K562 treated with DMSO at 1 percent for 24 hours (cell line): ENCODE measurements around the gene ARL6IP5. TPM values are rescaled to one million over a fixed set of nuclear protein-coding genes. Genes with fewer than 3 reads are reported as not detected.

Experiments used
- total RNA-seq: library from RNA; unstranded; fragments of 300-600 nt; gene quantifications from 2 replicates; pipeline ENCODE4 v1.2.3, GENCODE V29; 2022; ENCODE audit warnings: low read depth; ENCODE audit not compliant: insufficient read depth

ARL6IP5 gene
- 29.6 and 34.1 TPM in 2 replicates for total RNA-seq

DNA sequence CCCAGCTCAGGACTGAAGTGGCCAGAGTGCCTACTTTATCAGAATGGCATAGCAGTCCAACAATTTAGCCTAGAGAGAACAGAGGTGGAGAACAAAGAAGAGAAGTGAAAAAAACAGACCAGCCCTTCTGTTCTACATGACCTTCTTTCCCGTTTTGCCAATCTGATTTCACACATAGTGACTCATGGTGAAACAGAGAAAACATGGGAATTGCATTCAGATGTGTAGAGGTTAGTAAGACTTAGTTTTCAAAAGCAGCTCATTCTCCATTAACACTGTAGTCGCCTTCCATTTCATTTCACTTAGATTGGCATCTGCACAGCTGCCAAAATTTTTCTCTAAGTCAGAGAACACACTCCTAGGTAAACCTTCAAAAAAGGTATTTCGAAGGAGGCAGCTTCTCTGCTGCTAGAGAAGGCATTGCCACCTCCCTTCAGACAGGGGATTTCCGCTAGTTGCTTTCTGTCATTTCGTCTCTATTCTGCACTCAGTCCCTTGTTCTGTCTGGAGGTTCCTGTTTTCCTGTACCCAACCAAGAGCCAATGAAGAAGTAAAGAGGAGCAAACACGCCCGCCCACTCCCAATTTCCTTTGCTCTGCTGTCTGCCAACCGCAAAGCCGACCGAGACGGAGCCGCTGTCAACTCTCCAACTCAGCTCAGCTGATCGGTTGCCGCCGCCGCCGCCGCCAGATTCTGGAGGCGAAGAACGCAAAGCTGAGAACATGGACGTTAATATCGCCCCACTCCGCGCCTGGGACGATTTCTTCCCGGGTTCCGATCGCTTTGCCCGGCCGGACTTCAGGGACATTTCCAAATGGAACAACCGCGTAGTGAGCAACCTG is at the start of gene ARL6IP5:
Gene ARL6IP5 (plus strand): TSS at position 612 of the 842 bp plus-strand sequence. CDS start 111 bp downstream, at position 723.

DNA sequence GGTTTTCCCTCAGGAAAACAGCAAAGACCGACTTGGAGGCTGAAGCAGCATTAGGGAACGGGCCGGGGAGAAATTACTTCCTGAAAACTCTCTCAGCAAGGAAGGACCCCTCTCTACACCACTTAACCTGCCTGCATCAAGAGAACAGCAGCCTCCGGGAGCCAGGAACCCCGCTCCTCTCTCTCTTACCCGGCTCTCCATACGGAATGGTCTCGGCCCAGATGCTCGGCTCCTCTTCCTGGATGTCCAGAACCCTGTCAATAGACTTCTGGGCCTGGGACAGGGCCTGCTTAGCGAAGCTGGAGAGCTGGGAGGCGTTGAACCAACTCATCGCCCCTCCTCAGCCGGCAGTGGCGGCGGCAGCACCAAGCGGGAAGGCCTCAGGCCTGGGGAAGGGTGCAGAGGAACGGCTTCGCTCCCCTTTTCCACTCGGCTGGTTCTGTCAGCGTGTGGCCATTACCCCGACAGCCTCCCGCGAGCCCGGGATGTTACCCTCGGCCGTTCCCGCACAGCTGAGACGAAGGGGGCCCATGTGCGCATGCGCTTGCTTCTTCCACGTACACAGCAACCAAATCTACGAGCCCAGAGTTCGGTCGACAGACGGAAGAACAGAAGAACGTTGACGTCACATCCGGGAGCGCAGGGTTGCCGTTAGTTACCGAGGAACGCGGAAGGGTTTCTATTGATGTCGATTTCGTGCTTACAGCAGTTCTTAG is 32.8 kb upstream of the ARL6IP5 start, which contains the start of gene TMF1:
Gene TMF1 (minus strand): TSS at position 578 of the 716 bp plus-strand sequence. CDS start 247 bp downstream, at position 331.

DNA sequence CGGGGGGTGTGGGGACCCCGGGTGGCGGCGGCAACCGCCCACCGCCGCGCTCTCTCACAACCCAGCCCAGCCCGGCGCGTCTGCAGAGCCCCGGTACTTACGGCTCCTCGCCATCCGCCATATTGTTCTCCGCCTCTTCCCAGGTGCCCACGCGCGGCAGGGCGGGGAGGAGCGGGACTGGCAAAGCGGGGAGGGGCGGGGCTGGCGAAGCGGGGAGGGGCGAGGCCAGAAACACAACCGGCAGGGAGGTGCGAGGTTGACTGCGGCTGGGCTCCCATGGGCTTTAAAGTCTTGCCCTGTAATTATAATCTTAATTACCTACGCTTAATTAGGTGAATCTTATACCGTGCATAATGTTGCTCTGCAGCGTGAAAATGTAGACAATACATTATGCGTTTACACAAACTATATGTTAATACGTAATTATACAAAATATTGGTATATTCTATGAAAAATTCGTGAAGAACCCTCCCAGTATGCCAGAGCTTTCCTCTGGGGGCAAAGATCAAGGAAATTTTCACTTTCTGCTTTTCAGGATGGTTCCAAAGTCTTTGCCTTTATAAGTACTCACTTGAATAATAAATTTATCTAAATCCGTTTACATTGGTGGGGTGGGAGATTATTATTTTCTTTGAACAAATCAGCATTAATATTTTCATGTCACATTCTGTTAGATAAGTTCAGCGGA is 4.4 kb upstream of the ARL6IP5 start, which contains the start of gene UBA3:
Gene UBA3 (minus strand): TSS at position 133 of the 688 bp plus-strand sequence. CDS start 12 bp downstream, at position 121.

DNA sequence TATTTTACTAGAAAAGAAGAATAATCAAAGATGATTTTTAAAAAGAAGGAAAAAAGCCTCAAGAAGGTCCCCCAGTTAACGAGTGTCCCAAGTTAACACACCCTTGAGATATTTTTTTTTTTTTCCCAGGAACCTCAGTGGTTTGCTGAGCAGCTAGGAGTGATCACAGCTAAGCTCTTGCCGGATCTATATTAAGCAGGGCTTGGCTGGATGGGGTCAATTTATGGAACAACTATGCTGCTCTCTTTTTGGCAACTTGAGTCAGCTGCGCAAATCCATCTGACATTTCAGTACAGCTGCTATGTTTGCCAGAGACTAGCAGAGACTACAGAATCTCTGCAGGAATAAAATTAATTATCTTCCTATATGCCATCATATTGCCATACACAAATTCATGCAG is 37.7 kb downstream of the ARL6IP5 start, which contains the start of gene LMOD3:
Gene LMOD3 (minus strand): TSS at position 193 of the 400 bp plus-strand sequence. CDS start 209 bp downstream, outside the sequence.

Other genes with a start within 250 kb of the ARL6IP5 start
- gene TAFA4, start 152.4 kb upstream of the ARL6IP5 start, total RNA-seq: not detected in 2 replicates
- 3.0 and 3.8 TPM in 2 replicates for gene EOGT, start 71.3 kb upstream of the ARL6IP5 start, total RNA-seq
- 7.3 and 8.2 TPM in 2 replicates for gene TMF1, start 32.6 kb upstream of the ARL6IP5 start, total RNA-seq
- gene UBA3, start 4.6 kb upstream of the ARL6IP5 start, total RNA-seq: 18.9 and 23.1 TPM in 2 replicates
- gene LMOD3, start 37.7 kb downstream of the ARL6IP5 start, total RNA-seq: not detected in 2 replicates